ENCODE measurements around the gene GRID1.
"Not testable (repeated sequence)": the region's sequence is repeated elsewhere in the genome, so short reads cannot be mapped to it uniquely, and the experiment has no call there.

GRID1 gene

GRCh38 chr10:86095061-86095460, 271.5 kb downstream of the GRID1 start:
- H3K4me3 Mint-ChIP-seq; H3K27me3 Mint-ChIP-seq; H3K9me3 Mint-ChIP-seq; intact Hi-C loops (cut with micrococcal nuclease); H3K27ac Mint-ChIP-seq; H3K36me3 Mint-ChIP-seq (ENCODE audit: low read depth); H3K4me1 Mint-ChIP-seq (ENCODE audit: low read depth): not testable (repeated sequence)

- H3K36me3 Mint-ChIP-seq (ENCODE audit: low read depth); H3K9me3 Mint-ChIP-seq; intact Hi-C loops (cut with micrococcal nuclease); H3K27ac Mint-ChIP-seq; H3K4me1 Mint-ChIP-seq (ENCODE audit: low read depth); H3K27me3 Mint-ChIP-seq; H3K4me3 Mint-ChIP-seq: not testable (repeated sequence)
Measured at GRCh38 chr10:86092311-86092710, 274.3 kb downstream of the GRID1 start.

- Mint-ChIP-seq H3K27me3 (peaks cover 6% of the 10 kb centered on the region), H3K4me1 (ENCODE audit: low read depth) (no peaks in the 10 kb centered on the region), H3K4me3 (no peak overlapping the region), H3K27ac (no peak overlapping the region), H3K36me3 (ENCODE audit: low read depth) (no peaks in the 10 kb centered on the region), H3K9me3 (no peaks in the 10 kb centered on the region)
- intact Hi-C loops (cut with micrococcal nuclease), result no loop called here
Measured at GRCh38 chr10:86091216-86091615, 275.4 kb downstream of the GRID1 start.

- Mint-ChIP-seq H3K9me3 (no peaks in the 10 kb centered on the region), H3K4me3 (no peak overlapping the region), H3K4me1 (ENCODE audit: low read depth) (no peaks in the 10 kb centered on the region), H3K27me3 (peaks cover 4% of the 10 kb centered on the region), H3K27ac (no peak overlapping the region), H3K36me3 (ENCODE audit: low read depth) (no peaks in the 10 kb centered on the region)
- intact Hi-C loops (cut with micrococcal nuclease), result no loop called here
Measured at GRCh38 chr10:86090807-86091206, 275.8 kb downstream of the GRID1 start.

GRCh38 chr10:86087716-86088115, 278.9 kb downstream of the GRID1 start:
- no peaks in the 10 kb centered on the region for H3K4me1 Mint-ChIP-seq (ENCODE audit: low read depth)
- H3K9me3 Mint-ChIP-seq, result no peaks in the 10 kb centered on the region
- no peak overlapping the region for H3K27ac Mint-ChIP-seq
- H3K4me3 Mint-ChIP-seq, result no peak overlapping the region
- no peaks in the 10 kb centered on the region for H3K36me3 Mint-ChIP-seq (ENCODE audit: low read depth)
- peaks cover 6% of the 10 kb centered on the region for H3K27me3 Mint-ChIP-seq
- intact Hi-C loops (cut with micrococcal nuclease), result no loop called here

GRCh38 chr10:86086418-86086817, 280.2 kb downstream of the GRID1 start:
- Mint-ChIP-seq H3K27ac (no peak overlapping the region), H3K9me3 (no peaks in the 10 kb centered on the region)
- intact Hi-C loops (cut with micrococcal nuclease), result no loop called here

GRCh38 chr10:86085686-86086085, 280.9 kb downstream of the GRID1 start:
- Mint-ChIP-seq H3K4me3 (no peak overlapping the region), H3K4me1 (ENCODE audit: low read depth) (no peaks in the 10 kb centered on the region), H3K27ac (no peak overlapping the region), H3K27me3 (peaks cover 7% of the 10 kb centered on the region), H3K36me3 (ENCODE audit: low read depth) (no peaks in the 10 kb centered on the region), H3K9me3 (no peaks in the 10 kb centered on the region)
- intact Hi-C loops (cut with micrococcal nuclease), result no loop called here

More at GRCh38 chr10:86086418-86086817, 280.2 kb downstream of the GRID1 start:
- H3K4me3 Mint-ChIP-seq, result no peak overlapping the region
- peaks cover 7% of the 10 kb centered on the region for H3K27me3 Mint-ChIP-seq
- no peaks in the 10 kb centered on the region for H3K36me3 Mint-ChIP-seq (ENCODE audit: low read depth)
- no peaks in the 10 kb centered on the region for H3K4me1 Mint-ChIP-seq (ENCODE audit: low read depth)

GRCh38 chr10:86085136-86085535, 281.5 kb downstream of the GRID1 start:
- H3K4me3 Mint-ChIP-seq, result no peak overlapping the region
- H3K9me3 Mint-ChIP-seq, result no peaks in the 10 kb centered on the region
- H3K27me3 Mint-ChIP-seq, result peaks cover 4% of the 10 kb centered on the region
- H3K36me3 Mint-ChIP-seq (ENCODE audit: low read depth), result no peaks in the 10 kb centered on the region
- no peaks in the 10 kb centered on the region for H3K4me1 Mint-ChIP-seq (ENCODE audit: low read depth)
- intact Hi-C loops (cut with micrococcal nuclease), result no loop called here
- H3K27ac Mint-ChIP-seq, result no peak overlapping the region

- Mint-ChIP-seq H3K4me1 (ENCODE audit: low read depth) (no peaks in the 10 kb centered on the region), H3K27ac (no peak overlapping the region), H3K27me3 (peaks cover 4% of the 10 kb centered on the region), H3K4me3 (no peak overlapping the region), H3K36me3 (ENCODE audit: low read depth) (no peaks in the 10 kb centered on the region), H3K9me3 (no peaks in the 10 kb centered on the region)
- intact Hi-C loops (cut with micrococcal nuclease), result no loop called here
Measured at GRCh38 chr10:86084585-86084984, 282.0 kb downstream of the GRID1 start.

- Mint-ChIP-seq H3K4me3 (no peak overlapping the region), H3K27me3 (peaks cover 4% of the 10 kb centered on the region), H3K4me1 (ENCODE audit: low read depth) (no peaks in the 10 kb centered on the region), H3K36me3 (ENCODE audit: low read depth) (no peaks in the 10 kb centered on the region), H3K27ac (no peak overlapping the region), H3K9me3 (no peaks in the 10 kb centered on the region)
- intact Hi-C loops (cut with micrococcal nuclease), result no loop called here
Measured at GRCh38 chr10:86083664-86084175, 282.9 kb downstream of the GRID1 start.

- no peaks in the 10 kb centered on the region for H3K9me3 Mint-ChIP-seq
- intact Hi-C loops (cut with micrococcal nuclease), result no loop called here
- H3K4me1 Mint-ChIP-seq (ENCODE audit: low read depth), result no peaks in the 10 kb centered on the region
- H3K36me3 Mint-ChIP-seq (ENCODE audit: low read depth), result no peaks in the 10 kb centered on the region
- no peak overlapping the region for H3K27ac Mint-ChIP-seq
- peaks cover 3% of the 10 kb centered on the region for H3K27me3 Mint-ChIP-seq
- no peak overlapping the region for H3K4me3 Mint-ChIP-seq
Measured at GRCh38 chr10:86083206-86083605, 283.4 kb downstream of the GRID1 start.

- Mint-ChIP-seq H3K4me1 (ENCODE audit: low read depth) (no peaks in the 10 kb centered on the region), H3K36me3 (ENCODE audit: low read depth) (no peaks in the 10 kb centered on the region), H3K9me3 (no peaks in the 10 kb centered on the region), H3K4me3 (no peak overlapping the region), H3K27ac (no peak overlapping the region), H3K27me3 (peaks cover 3% of the 10 kb centered on the region)
- intact Hi-C loops (cut with micrococcal nuclease), result no loop called here
Measured at GRCh38 chr10:86082556-86082955, 284.0 kb downstream of the GRID1 start.

GRCh38 chr10:86079088-86079487, 287.5 kb downstream of the GRID1 start:
- intact Hi-C loops (cut with micrococcal nuclease), result no loop called here
- H3K27ac Mint-ChIP-seq, result no peak overlapping the region
- no peaks in the 10 kb centered on the region for H3K9me3 Mint-ChIP-seq
- peaks cover 1% of the 10 kb centered on the region for H3K27me3 Mint-ChIP-seq
- no peaks in the 10 kb centered on the region for H3K4me1 Mint-ChIP-seq (ENCODE audit: low read depth)
- H3K4me3 Mint-ChIP-seq, result no peak overlapping the region
- H3K36me3 Mint-ChIP-seq (ENCODE audit: low read depth), result no peaks in the 10 kb centered on the region

GRCh38 chr10:86078639-86079035, 288.0 kb downstream of the GRID1 start:
- H3K4me1 Mint-ChIP-seq (ENCODE audit: low read depth), result no peaks in the 10 kb centered on the region
- no peaks in the 10 kb centered on the region for H3K36me3 Mint-ChIP-seq (ENCODE audit: low read depth)
- H3K9me3 Mint-ChIP-seq, result no peaks in the 10 kb centered on the region
- H3K4me3 Mint-ChIP-seq, result no peak overlapping the region
- peaks cover 1% of the 10 kb centered on the region for H3K27me3 Mint-ChIP-seq
- intact Hi-C loops (cut with micrococcal nuclease), result no loop called here
- no peak overlapping the region for H3K27ac Mint-ChIP-seq

- intact Hi-C loops (cut with micrococcal nuclease), result no loop called here
- H3K4me1 Mint-ChIP-seq (ENCODE audit: low read depth), result no peaks in the 10 kb centered on the region
- no peak overlapping the region for H3K27ac Mint-ChIP-seq
- no peak overlapping the region for H3K4me3 Mint-ChIP-seq
- H3K36me3 Mint-ChIP-seq (ENCODE audit: low read depth), result no peaks in the 10 kb centered on the region
- H3K9me3 Mint-ChIP-seq, result no peaks in the 10 kb centered on the region
- H3K27me3 Mint-ChIP-seq, result peaks cover 1% of the 10 kb centered on the region
Measured at GRCh38 chr10:86077871-86078638, 288.5 kb downstream of the GRID1 start.

All from dendritic cell treated with granulocyte-macrophage colony-stimulating factor and Interleukin-4, amounts not matched to agents 40 ng/mL and 50 ng/mL, for 4 days (primary cell).